Stimulated activated memory B cell treated with anti-CD40 and anti-IgM and Interleukin-4, amounts not matched to agents 10 μg/mL and 1 μg/mL and 100 μg/mL, for 72 hours (primary cell): ENCODE measurements around the gene GSTA4.
"Not testable (repeated sequence)": the region's sequence is repeated elsewhere in the genome, so short reads cannot be mapped to it uniquely, and the experiment has no call there.

Experiments
- ATAC-seq: fragments of 150-1000 bp; cut with Tn5 transposase; 2 replicates; pipeline ENCODE4 v1.10.0; 2021
- H3K27ac Mint-ChIP-seq: one replicate; pipeline ENCODE4 v1.8.0; 2022; ENCODE audit warnings: mild to moderate bottlenecking, mixed read lengths
- H3K27me3 Mint-ChIP-seq: one replicate; pipeline ENCODE4 v1.8.0; 2022; ENCODE audit warnings: mixed read lengths
- H3K36me3 Mint-ChIP-seq: one replicate; pipeline ENCODE4 v1.8.0; 2022; ENCODE audit warnings: mixed read lengths
- H3K4me1 Mint-ChIP-seq: one replicate; pipeline ENCODE4 v1.8.0; 2022; ENCODE audit warnings: mixed read lengths
- H3K4me3 Mint-ChIP-seq: one replicate; pipeline ENCODE4 v1.8.0; 2022; ENCODE audit warnings: mild to moderate bottlenecking, moderate library complexity, mixed read lengths
- H3K9me3 Mint-ChIP-seq: one replicate; pipeline ENCODE4 v1.8.0; 2022; ENCODE audit warnings: mixed read lengths

Gene GSTA4

GRCh38 chr6:52995089-52995912 lies at the start of gene GSTA4:
Gene GSTA4 (minus strand): TSS chr6:52995284. CDS start chr6:52994243, 1,041 bp downstream.
- H3K27me3 Mint-ChIP-seq, H3K36me3 Mint-ChIP-seq, H3K9me3 Mint-ChIP-seq: not testable (repeated sequence)
- H3K27ac Mint-ChIP-seq: peak within 1 kb of the TSS; percentile 90
- peaks cover 23% of the 10 kb centered on the region for H3K4me1 Mint-ChIP-seq
- peak within 1 kb of the TSS; percentile 84 for H3K4me3 Mint-ChIP-seq
- peak; percentile 99 for ATAC-seq

GRCh38 chr6:53044572-53044971 lies 49.5 kb upstream of the GSTA4 start:
- no peaks in the 10 kb centered on the region for H3K9me3 Mint-ChIP-seq
- no peak overlapping the region for H3K4me3 Mint-ChIP-seq
- no peak overlapping the region for H3K27ac Mint-ChIP-seq
- peaks cover 22% of the 10 kb centered on the region for H3K36me3 Mint-ChIP-seq
- no peaks in the 10 kb centered on the region for H3K27me3 Mint-ChIP-seq
- peaks cover 12% of the 10 kb centered on the region for H3K4me1 Mint-ChIP-seq
- ATAC-seq: no peak

- H3K4me1 Mint-ChIP-seq: peaks cover 12% of the 10 kb centered on the region
- H3K27ac Mint-ChIP-seq: no peak overlapping the region
- no peaks in the 10 kb centered on the region for H3K9me3 Mint-ChIP-seq
- ATAC-seq: no peak
- H3K4me3 Mint-ChIP-seq: no peak overlapping the region
- no peaks in the 10 kb centered on the region for H3K27me3 Mint-ChIP-seq
- H3K36me3 Mint-ChIP-seq: peaks cover 27% of the 10 kb centered on the region
These were observed 49.0 kb upstream of the GSTA4 start for GRCh38 chr6:53044071-53044470.

GRCh38 chr6:53043581-53043980 lies 48.5 kb upstream of the GSTA4 start:
- no peak for ATAC-seq
- no peaks in the 10 kb centered on the region for H3K9me3 Mint-ChIP-seq
- no peak overlapping the region for H3K4me3 Mint-ChIP-seq
- peaks cover 32% of the 10 kb centered on the region for H3K36me3 Mint-ChIP-seq
- no peak overlapping the region for H3K27ac Mint-ChIP-seq
- no peaks in the 10 kb centered on the region for H3K27me3 Mint-ChIP-seq
- H3K4me1 Mint-ChIP-seq: peaks cover 8% of the 10 kb centered on the region

GRCh38 chr6:53042112-53042511 lies 47.0 kb upstream of the GSTA4 start:
- no peak overlapping the region for H3K27ac Mint-ChIP-seq
- H3K9me3 Mint-ChIP-seq: no peaks in the 10 kb centered on the region
- H3K4me1 Mint-ChIP-seq: no peaks in the 10 kb centered on the region
- no peak for ATAC-seq
- peaks cover 35% of the 10 kb centered on the region for H3K36me3 Mint-ChIP-seq
- H3K27me3 Mint-ChIP-seq: no peaks in the 10 kb centered on the region
- H3K4me3 Mint-ChIP-seq: no peak overlapping the region

GRCh38 chr6:53041356-53041755 lies 46.3 kb upstream of the GSTA4 start:
- H3K27ac Mint-ChIP-seq: no peak overlapping the region
- no peaks in the 10 kb centered on the region for H3K4me1 Mint-ChIP-seq
- ATAC-seq: no peak
- H3K4me3 Mint-ChIP-seq: no peak overlapping the region
- H3K27me3 Mint-ChIP-seq: no peaks in the 10 kb centered on the region
- H3K9me3 Mint-ChIP-seq: no peaks in the 10 kb centered on the region
- peaks cover 35% of the 10 kb centered on the region for H3K36me3 Mint-ChIP-seq

- Mint-ChIP-seq H3K9me3 (no peaks in the 10 kb centered on the region), H3K27me3 (no peaks in the 10 kb centered on the region), H3K27ac (no peak overlapping the region), H3K4me3 (no peak overlapping the region), H3K4me1 (no peaks in the 10 kb centered on the region), H3K36me3 (peaks cover 54% of the 10 kb centered on the region)
- ATAC-seq: no peak
These were observed 43.5 kb upstream of the GSTA4 start for GRCh38 chr6:53038596-53038995.

DNA sequence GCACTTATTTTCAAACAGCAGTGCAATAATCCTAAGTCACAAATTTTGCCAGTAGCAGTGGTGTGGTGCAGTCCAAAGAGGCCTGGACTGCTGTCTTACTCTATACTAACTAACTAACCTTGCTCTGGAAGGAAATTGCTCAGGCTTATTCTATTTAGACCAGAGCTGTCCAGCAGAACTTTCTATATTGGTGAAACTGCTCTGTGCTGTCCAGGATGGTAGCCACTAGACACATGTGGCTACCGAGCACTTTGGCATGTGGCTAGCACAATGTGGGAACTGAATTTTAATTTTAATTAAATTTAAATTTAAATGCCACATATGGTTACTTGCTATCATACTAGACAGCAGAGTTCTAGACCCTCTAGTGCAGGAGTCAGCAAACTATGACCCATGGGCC lies 43.1 kb upstream of the GSTA4 start:
- H3K4me1 Mint-ChIP-seq: no peaks in the 10 kb centered on the region
- no peaks in the 10 kb centered on the region for H3K9me3 Mint-ChIP-seq
- H3K4me3 Mint-ChIP-seq: no peak overlapping the region
- no peak for ATAC-seq
- H3K27ac Mint-ChIP-seq: no peak overlapping the region
- H3K36me3 Mint-ChIP-seq: peaks cover 59% of the 10 kb centered on the region
- H3K27me3 Mint-ChIP-seq: no peaks in the 10 kb centered on the region

GRCh38 chr6:53035549-53036213 lies 40.6 kb upstream of the GSTA4 start:
- ATAC-seq: no peak
- no peaks in the 10 kb centered on the region for H3K4me1 Mint-ChIP-seq
- H3K36me3 Mint-ChIP-seq: peaks cover 73% of the 10 kb centered on the region
- no peaks in the 10 kb centered on the region for H3K27me3 Mint-ChIP-seq
- H3K27ac Mint-ChIP-seq: no peak overlapping the region
- no peaks in the 10 kb centered on the region for H3K9me3 Mint-ChIP-seq
- H3K4me3 Mint-ChIP-seq: no peak overlapping the region

DNA sequence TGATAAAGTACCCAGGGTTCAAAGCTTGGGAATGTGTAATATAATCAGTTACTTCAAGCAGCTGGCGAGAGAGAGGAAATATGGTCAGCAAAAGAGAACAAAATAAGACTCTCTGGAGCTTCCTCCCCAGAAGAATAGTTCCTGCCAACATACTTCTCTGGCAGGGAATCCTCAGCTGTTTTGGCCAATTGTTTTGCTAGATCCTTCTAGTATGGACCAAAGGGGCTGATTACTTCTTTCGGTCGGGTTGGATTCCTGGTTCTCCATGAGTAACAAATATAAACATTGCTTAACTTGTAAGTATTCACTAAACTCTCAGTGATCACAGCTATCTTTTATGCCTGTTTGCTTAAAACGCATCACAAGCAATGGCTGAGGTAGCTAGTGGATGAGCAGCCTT lies 38.7 kb upstream of the GSTA4 start:
- Mint-ChIP-seq H3K27ac (no peak overlapping the region), H3K9me3 (no peaks in the 10 kb centered on the region), H3K4me3 (no peak overlapping the region), H3K4me1 (no peaks in the 10 kb centered on the region), H3K27me3 (no peaks in the 10 kb centered on the region), H3K36me3 (peaks cover 70% of the 10 kb centered on the region)
- no peak for ATAC-seq

- Mint-ChIP-seq H3K9me3 (no peaks in the 10 kb centered on the region), H3K27me3 (no peaks in the 10 kb centered on the region), H3K4me1 (no peaks in the 10 kb centered on the region), H3K4me3 (no peak overlapping the region), H3K27ac (no peak overlapping the region), H3K36me3 (peaks cover 76% of the 10 kb centered on the region)
- ATAC-seq: no peak
These were observed 37.8 kb upstream of the GSTA4 start for GRCh38 chr6:53032849-53033248.

DNA sequence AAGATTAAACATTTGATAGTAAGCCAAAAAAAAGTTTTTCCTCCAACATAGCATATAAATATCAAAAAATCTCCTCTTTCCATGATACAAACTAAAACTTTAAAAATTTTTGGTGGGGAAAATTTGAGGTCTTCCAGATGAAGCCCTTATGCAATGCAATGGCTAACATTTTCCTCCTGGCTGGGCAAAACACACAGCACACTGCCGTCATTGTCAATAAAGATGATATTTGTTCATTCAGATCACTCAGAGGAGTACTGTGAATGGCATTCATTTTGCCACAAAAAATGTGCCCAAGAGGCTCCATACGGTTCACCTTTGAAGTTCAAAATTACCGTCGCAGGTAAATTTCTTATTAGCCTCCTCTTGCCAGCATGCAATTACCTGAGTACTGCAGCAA lies 36.2 kb upstream of the GSTA4 start:
- H3K4me1 Mint-ChIP-seq: no peaks in the 10 kb centered on the region
- no peak for ATAC-seq
- H3K4me3 Mint-ChIP-seq: no peak overlapping the region
- H3K36me3 Mint-ChIP-seq: peaks cover 75% of the 10 kb centered on the region
- H3K9me3 Mint-ChIP-seq: no peaks in the 10 kb centered on the region
- H3K27ac Mint-ChIP-seq: no peak overlapping the region
- H3K27me3 Mint-ChIP-seq: no peaks in the 10 kb centered on the region

DNA sequence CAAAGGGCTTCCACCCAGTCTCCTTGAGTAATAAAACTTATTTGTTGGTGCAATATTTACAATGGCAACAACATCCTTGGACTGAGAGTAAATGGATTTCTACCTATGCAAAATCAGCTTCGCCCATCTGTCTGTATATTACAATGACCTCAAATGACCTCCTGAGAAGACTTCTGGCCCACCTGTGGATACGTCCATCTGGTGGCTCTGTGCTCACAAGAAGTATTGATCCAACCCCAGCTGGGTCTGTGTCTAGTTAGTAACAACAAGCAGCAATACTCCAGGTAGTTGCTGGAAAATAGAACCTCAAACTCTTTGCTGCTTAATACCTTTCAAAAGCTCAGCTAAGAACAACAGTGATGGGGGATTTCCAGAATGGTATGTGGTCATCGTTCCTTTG lies 34.7 kb upstream of the GSTA4 start:
- no peaks in the 10 kb centered on the region for H3K4me1 Mint-ChIP-seq
- no peak overlapping the region for H3K27ac Mint-ChIP-seq
- no peaks in the 10 kb centered on the region for H3K27me3 Mint-ChIP-seq
- H3K4me3 Mint-ChIP-seq: no peak overlapping the region
- no peak for ATAC-seq
- no peaks in the 10 kb centered on the region for H3K9me3 Mint-ChIP-seq
- H3K36me3 Mint-ChIP-seq: peaks cover 71% of the 10 kb centered on the region

- no peak overlapping the region for H3K4me3 Mint-ChIP-seq
- no peaks in the 10 kb centered on the region for H3K4me1 Mint-ChIP-seq
- no peaks in the 10 kb centered on the region for H3K9me3 Mint-ChIP-seq
- H3K27ac Mint-ChIP-seq: no peak overlapping the region
- H3K36me3 Mint-ChIP-seq: peaks cover 66% of the 10 kb centered on the region
- ATAC-seq: no peak
- H3K27me3 Mint-ChIP-seq: no peaks in the 10 kb centered on the region
These were observed 34.2 kb upstream of the GSTA4 start for GRCh38 chr6:53029257-53029656.

GRCh38 chr6:53028467-53028866 lies 33.4 kb upstream of the GSTA4 start:
- H3K9me3 Mint-ChIP-seq: no peaks in the 10 kb centered on the region
- H3K27ac Mint-ChIP-seq: no peak overlapping the region
- no peak overlapping the region for H3K4me3 Mint-ChIP-seq
- no peaks in the 10 kb centered on the region for H3K4me1 Mint-ChIP-seq
- H3K36me3 Mint-ChIP-seq: peaks cover 60% of the 10 kb centered on the region
- no peak for ATAC-seq
- H3K27me3 Mint-ChIP-seq: no peaks in the 10 kb centered on the region

DNA sequence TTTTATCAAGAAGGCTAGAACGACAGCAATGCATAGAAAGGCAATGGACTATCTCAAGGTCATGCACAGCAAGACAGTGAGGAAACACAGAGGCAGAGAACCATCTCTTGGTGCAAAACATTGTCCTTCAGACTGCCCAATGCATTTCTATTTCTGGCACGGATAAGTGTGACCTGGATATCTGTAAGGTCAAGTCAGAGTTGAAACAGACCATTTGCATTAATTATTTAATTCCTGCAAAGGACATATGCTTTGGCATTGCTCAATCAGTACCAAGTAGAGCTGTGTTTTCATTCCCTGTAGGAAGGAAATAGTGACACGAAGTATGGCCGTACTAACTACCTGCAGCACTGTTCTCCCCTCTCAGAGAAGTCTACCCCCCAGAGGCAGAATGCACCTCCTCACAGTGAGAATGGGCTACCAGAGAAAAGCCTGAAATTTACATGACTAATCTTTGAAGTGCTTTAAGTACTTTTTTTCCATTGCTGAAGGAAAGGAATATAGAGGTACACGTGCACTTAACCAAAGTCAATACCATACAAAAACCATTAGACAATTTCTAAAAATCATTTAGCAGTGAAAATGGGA lies 32.1 kb upstream of the GSTA4 start:
- Mint-ChIP-seq H3K4me1 (no peaks in the 10 kb centered on the region), H3K4me3 (no peak overlapping the region), H3K27me3 (no peaks in the 10 kb centered on the region), H3K9me3 (no peaks in the 10 kb centered on the region), H3K27ac (no peak overlapping the region), H3K36me3 (peaks cover 52% of the 10 kb centered on the region)
- ATAC-seq: no peak
